CD4-positive, alpha-beta T cell treated with Interferon alpha-2 for 1 hour (primary cell): ENCODE data around the gene SYCP3.
"Not testable (repeated sequence)": the region's sequence is repeated elsewhere in the genome, so short reads cannot be mapped to it uniquely, and the experiment has no call there.

ENCODE experiments used
- DNase-seq, 2 donors: peaks; one replicate each; pipeline ENCODE4 v3.0.0-alpha.2; 2020 to 2022

The SYCP3 gene

DNA sequence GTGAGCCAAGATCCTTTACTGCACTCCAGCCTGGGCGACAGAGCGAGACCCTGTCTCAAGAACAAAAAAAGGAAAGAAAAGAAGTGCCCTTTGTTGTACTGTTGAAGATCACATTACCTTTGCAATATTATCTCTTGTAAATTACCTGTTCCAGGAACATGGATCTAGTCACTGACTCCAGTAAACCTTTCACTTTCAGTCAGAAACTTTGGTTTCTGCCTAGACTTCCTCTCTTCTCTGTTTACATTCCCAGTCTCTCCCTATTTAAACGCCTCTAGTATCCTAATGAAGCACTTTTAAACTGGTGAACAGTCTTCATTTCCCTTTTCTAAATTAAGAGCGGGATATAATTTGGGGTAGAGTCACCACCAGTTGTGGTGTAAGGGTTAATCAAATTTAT is 29.0 kb downstream of the SYCP3 start:
- no peak for DNase-seq

DNA sequence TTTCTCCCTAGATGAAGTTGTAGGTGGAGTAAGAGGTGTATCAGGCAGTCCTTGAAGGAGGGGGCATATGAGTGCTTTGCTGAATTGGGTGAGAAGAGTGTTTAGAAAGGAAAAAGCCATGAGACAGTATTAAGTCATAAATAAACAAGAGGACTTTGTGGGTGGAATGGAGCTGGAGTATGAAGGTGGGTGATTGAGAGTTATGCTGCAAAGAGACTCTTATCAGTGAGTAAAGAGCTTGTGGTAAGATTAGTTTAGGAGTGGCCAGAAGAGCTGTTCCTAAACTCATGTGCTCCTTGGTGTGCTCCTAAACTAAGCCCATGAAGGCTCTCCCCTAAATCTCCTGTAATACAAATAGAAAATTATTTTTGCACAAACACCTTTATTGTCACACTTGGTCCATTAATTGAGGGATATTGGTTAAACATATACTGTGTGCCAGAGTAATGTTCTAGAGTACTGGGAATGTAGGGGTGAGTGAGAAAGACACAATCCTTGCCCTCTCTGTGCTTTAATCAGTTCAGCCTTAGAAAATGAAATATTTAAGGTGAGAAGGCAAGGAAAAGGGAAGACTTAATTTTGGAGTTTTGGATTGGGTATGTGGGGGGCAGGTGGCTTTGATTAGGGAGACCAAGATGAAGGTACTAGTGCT is 32.0 kb downstream of the SYCP3 start:
- no peak for DNase-seq

DNA sequence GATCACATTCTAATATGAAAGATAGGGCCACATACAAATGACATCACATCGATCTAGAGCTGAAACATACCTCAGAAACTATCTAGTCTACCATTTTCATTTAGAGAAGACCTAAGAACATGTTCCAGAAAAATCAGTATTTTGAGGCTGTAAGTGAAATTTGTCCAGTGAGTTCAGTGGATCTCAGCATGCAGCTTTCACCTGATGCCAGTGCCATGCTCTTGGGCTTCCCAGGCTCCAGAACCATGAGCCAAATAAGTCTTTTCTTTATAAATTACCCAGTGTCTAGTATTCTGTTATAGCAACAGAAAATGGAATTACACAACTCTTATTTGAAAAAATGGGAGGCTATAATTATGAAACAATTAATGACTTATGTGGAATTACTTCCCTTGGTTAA is 32.9 kb downstream of the SYCP3 start:
- DNase-seq: no peak

DNA sequence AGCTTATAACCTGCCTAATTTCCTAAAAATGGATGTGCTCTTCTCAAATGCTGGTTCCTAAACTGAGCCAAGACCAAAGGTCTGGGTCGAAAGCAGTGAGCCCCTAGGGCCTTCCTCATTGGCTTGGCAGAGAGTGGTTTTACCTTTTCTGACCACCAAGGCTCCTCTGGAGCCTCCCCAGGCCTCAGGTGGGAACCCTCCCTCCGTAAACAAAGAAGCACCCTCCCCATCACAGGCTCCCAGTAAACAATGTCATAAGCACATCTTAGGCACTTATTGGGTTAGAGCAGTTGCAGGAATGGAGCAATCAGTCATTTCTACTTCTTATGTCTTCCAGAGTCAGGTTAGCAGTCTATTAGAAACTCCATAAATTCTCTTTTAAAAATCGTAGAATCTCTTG is 35.8 kb downstream of the SYCP3 start:
- DNase-seq: no peak

DNA sequence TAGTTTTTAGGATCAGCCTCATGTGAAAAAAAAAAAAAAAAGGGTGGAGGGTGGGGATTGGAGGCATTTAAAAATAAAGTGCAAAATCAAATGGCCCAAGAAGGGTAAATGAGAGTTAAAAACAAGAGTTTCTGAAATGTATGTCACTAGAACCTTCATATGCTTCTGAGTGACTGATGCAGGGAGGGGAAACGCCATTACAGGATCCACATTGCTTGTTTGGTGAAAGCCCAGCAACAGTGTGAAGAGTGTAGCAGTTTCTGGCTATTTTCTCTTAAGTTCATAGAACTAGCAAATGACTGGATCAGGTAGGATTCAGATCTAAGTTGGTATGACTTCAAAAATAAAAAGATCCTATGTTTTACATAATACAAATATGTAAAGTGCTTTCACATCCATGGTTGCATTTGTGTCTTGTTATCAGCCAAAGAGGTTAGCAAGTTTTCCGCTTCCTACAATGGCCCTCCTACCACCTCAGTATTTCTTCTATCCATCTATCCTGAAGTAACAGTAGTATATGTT is 38.9 kb downstream of the SYCP3 start:
- DNase-seq: no peak

DNA sequence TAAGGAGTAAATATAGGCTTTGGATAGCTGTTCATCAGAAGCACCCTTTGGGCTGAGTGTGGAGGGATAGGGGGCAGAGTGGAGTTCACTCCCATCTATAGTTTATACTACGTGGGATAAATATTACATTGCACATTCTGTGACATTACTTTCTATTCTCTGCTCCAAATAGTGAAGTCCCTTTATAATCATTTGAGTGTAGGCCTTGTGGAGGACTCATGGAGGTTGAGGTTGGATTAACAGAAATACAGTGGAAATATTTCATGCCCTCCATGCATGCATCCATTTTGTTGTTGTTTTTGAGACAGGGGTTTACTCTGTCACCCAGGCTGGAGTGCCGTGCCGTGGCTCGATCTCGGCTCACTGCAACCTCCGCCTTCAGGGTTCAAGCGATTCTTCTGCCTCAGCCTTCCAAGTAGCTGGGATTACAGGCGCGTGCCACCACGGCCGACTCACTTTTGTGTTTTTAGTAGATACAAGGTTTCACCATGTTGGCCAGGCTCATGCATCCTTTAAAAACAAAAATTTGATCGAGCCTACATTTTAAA is 40.4 kb downstream of the SYCP3 start:
- DNase-seq: peak in 1 of 2 donors; percentile 16

DNA sequence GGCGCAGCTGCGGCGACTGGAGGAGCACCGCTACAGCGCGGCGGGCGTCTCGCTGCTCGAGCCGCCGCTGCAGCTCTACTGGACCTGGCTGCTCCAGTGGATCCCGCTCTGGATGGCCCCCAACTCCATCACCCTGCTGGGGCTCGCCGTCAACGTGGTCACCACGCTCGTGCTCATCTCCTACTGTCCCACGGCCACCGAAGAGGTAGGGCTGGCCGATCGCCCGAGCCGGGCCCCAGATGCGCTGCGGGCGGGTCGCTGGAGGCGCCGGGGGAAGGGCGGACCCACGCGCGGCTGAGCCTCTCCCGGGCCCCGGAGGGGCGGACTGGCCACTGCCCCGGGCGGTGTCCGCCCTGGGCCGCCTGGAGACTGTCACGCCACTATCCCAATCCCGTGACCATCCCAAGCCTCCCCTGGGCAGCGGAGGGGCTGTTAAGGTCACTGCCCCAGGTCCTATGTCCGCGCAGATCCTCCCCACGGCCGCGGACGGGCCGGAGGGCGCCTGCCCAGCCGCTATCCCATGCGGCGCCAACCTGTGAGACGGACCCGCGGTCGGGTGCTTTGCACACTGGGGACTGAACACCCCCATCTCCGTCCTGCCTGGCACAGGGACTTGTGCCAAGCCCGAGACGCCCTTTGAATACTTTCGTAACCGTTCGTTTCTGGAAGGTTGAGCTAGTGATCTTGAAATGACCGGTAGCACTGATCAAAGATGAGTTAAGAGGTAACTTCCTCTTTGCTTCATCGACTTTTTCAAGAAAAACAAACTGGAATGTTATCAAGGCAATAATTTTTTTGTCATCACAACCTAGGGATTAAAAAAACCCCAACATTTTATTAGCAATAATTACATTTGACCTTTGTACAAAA is 41.1 kb downstream of the SYCP3 start:
- DNase-seq: peak in 1 of 2 donors; percentile 11

DNA sequence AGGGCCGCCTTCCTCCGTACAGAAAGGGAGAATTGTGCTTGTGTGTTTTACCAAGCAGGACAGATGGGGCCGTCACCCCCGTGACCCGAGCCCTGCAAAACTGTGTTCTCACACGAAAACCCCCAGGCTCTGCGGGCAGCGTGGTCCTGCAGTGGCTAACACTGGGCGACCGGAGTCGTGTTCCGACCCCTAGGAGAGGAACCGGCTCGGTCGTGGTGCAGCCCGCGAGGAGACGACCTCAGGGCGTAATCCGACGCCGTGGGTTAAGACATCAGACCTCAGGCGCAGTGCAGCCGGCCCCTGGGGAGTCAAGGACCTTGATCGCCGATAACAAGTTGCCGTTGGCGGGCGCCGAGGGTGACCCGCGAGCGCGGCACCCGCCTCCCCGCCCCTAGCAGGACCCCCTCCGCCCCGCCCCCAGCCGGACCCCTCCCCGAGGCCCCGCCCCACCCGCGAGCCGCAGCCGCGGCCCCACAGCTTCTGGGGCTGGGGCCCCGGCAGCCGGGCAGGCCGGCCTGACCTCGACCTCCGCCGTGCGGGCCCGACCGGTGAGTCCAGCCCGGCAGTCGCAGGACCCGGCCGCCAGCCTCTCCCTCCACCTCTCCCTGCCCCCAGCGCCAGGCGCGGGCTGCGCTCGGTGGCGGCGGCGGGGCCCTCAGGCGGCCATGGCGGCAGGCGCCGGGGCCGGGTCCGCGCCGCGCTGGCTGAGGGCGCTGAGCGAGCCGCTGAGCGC is 41.9 kb downstream of the SYCP3 start, which contains the start of gene CHPT1:
CHPT1 (plus strand) TSS at position 444 of the 733 bp plus-strand sequence; CDS start at position 666, 222 bp downstream.
- peak; percentile 67 to 73 for DNase-seq

DNA sequence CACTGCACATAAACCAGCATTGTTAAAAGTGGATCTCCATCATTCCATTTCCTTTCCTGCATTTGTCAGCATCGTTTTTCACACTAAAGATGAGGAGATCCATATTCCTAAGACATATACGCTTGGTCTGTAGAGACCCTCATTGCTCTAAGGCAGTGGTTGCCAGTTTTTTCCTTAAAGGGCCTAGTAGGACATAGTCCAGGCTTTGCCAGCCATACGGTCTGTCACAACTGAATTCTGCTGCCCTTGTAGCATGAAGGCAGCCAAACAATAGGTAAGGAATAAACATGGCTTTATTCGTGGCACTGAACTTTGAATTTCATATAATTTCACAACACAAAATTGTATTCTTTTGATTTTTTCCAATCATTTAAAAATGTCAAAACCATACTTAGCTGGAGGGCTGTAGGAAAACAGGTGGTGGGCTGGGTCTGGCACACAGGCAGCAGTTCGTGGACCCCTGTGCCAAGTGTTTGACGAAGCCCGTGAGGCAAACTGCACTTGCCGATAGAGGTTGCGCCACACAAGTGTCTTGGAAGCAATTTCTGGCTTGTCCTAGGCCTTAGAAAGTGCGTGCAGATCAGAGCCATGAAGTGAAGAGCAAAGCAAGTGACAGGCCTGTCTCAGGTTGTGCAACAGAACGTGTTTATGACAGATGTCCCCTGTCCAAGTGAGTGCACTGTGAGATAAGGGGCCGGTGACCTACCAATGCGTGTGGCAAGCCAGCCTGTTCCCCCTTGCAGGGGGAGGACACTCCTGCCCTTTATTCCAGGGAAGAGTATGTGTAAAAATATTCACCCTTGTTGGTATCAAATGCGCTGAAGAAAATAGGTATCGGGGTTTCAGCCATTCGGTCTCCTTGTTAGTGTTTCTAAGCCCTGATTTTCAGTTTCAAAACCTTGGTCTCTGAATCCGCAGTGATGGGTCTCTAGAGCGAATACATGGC is 42.7 kb downstream of the SYCP3 start:
- no peak for DNase-seq

DNA sequence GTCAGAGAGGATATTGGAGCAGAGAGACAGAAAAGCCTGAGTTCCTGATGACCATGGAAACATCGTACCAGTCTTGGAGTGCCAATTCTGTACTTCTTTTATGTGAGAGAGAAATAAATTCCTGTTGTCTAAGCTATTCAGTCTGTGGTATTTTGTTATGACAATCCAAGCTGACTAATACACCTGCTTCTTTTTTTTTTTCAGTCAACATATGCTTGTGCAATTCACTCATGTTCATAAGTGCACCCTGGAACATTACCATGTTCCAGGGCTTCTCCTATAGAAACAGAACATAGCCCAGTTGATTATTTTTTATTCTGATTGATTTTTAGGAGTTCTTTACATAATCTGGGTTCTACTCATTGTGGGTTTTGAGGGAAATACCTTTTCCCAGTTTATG is 43.6 kb downstream of the SYCP3 start:
- DNase-seq: no peak

DNA sequence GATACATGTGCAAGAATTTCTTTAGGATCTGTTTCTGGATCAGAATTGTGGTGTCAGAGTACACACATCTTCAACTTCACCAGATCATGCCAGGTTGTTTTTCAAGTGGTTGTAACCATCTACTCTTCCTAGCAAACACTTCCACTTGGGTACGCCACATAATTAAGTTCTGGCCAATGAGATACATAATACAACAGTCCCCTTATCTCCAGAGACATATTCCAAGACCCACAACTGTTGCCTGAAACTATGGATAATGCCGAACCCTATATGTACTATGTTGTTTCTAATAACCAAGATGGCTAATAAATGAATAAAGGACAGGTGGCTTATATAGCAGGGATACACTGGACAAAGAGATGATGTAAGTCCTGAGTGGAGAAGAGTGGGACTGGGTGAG is 44.3 kb downstream of the SYCP3 start:
- no peak for DNase-seq

DNA sequence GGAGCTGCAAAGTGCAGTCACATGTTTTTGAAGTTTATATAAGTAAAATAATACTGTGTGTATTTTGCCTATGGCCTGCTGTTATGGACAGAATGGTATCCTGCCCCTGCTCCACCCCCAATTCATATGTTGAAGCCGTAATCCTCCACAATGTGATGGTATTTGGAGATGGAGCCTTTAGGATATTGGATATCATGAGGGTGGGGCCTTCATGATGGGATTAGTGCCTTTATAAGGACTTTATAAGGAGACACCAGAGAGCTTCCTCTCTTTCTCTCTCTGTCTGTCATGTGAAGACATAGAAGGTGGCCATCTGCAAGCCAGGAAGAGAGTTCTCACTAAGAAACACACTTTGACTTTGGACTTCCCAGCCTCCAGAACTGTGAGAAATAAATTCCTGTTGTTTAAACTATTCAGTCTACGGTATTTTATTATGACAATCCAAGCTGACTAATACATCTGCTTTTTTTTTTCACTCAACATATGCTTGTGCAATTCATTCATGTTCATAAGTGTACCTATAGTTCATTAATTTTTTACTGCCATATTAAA is 44.9 kb downstream of the SYCP3 start:
- DNase-seq: no peak

DNA sequence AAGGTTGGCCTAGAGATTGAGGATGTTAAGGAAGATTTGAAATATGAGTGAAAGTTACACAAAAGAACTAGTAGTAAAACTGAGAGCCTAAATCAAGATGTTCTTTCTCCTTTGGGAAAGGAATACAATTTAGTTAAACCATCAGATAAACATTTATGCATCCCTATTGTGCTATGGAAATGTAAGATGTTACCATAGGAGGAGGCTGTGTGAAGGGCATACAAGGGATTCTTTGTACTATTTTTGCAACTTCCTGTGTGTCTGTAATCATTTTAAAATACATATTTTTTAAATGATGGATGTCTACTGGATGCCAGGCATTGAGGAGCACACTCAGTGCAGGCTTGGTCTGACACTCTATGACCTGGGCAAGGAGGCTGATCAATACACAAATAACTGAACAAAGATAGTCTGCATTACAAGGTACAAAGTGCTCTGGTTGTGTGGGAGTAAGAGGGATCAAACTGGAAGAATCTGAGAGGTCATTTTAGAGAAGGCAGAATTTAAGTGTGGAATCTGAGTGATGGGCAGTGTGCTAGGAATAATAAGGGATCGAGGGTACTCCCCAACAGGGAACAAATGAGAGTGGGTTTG is 47.7 kb downstream of the SYCP3 start:
- no peak for DNase-seq

DNA sequence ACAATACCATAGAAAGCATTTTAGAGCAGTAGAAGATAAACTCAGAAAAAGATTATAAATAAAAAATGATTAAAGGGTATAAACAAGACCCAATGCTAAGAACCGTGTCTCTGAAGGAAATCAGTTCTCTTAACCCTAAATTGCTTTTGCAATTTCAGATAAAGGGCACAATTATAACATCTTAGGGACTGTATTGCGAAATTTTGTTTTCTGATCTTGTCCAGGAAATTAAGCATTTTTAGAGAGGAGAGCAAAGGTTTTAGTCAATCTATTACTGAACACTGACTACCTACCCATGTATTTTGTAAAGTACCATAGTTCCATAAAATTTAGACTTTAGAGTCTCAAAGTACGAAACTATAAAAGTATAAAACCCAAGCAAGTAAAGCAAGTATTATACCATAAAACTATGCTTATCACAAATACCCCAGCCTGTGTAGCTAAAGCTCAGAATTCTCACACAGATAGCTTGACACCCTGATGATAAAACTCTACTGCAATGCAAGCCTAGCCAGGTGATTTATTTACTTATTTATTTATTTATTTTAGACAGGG is 48.6 kb downstream of the SYCP3 start:
- no peak for DNase-seq

DNA sequence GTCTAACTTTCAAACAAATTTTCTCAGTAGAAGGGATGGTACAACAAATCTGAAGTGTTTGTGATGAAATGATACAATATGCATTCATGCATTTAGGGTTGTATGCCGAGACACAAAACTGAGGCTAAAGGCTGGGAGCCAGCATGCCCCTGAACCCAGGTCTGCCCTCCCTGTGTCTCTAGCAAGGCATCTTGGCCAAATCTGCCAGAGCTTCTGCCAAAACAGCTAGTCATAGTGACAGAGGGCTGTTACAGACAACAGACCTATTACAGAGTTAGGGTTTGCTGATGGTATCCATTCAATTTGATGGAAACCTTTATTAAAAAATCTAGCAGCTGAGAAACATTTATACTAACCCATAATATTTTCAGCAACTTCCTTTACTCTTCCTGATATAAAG is 53.1 kb downstream of the SYCP3 start:
- no peak for DNase-seq

DNA sequence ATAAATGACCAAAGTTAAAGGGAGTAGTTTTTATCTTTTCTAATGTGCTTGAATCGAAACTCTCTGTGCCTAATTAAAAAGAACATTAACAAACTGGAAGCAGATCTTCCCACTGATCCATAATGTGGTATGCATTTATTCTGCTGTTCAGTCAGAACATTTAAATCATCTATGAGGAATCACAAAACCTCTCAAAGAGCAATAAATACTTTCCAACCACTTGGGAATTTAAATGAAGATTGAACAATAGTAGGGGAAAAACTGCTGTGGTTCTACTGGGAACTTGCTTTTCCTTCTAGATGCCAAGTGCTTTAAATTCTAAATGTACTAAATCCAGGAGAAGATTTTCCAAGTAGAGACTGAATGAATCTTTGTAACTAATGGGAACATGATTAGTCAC is 54.2 kb downstream of the SYCP3 start:
- no peak for DNase-seq

DNA sequence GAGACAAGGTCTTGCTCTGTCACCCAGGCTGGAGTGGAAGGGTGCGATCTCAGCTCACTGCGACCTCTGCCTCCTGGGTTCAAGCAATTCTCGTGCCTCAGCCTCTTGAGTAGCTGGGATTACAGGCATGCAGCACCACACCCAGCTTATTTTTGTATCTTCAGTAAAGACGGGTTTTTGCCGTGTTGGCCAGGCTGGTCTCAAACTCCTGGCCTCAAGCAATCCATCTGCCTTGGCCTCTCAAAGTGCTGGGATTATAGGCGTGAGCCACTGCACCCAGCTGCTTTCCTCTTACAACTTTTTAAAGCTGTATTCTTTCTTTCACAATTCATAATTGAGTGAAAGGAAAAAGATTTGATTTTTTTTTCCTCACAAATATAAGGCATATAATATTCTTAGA is 57.6 kb downstream of the SYCP3 start:
- not testable (repeated sequence) for DNase-seq

DNA sequence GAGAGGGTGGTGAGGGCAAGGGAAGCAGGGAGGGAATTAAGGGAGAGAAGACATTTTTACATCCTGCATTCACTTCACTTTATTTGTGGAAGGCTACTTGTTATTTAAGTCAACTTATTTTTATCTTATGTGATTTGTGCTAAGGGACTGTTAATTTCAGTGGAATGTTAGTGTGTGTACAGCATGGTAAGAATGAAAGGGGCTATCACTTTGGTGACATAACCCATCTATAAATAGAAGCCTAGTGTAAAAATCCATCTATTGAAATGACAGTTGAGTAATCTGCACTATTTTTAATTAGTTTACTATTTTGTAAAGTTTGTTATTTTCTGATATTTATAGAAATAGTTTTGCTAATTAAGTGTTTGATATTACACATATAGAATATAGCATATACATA is 58.6 kb downstream of the SYCP3 start:
- DNase-seq: no peak

DNA sequence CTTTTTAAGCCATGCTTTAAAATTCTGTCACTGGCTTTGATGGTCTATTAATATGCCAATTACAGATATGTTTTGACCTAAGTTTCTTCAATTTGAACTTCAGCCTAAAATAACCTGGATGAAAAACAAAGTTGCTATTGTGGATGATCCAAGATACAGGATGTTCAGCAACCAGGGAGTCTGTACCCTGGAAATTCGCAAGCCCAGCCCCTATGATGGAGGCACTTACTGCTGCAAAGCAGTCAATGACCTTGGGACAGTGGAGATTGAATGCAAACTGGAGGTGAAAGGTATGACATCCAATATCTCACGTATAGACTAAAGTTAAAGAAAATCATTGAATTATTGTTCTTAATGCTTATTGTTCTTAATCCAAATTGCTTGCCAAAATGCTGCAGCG is 59.0 kb downstream of the SYCP3 start:
- no peak for DNase-seq
